Stimulated activated CD4-positive, alpha-beta T cell treated with anti-CD3 and anti-CD28 coated beads, Interleukin-4, amount 100 ng/mL, for 1 hour (primary cell): ENCODE measurements around the gene BICD1.

Source experiments
- DNase-seq: peaks from one replicate; pipeline ENCODE4 v3.0.0-alpha.2; 2020

The BICD1 gene

DNA sequence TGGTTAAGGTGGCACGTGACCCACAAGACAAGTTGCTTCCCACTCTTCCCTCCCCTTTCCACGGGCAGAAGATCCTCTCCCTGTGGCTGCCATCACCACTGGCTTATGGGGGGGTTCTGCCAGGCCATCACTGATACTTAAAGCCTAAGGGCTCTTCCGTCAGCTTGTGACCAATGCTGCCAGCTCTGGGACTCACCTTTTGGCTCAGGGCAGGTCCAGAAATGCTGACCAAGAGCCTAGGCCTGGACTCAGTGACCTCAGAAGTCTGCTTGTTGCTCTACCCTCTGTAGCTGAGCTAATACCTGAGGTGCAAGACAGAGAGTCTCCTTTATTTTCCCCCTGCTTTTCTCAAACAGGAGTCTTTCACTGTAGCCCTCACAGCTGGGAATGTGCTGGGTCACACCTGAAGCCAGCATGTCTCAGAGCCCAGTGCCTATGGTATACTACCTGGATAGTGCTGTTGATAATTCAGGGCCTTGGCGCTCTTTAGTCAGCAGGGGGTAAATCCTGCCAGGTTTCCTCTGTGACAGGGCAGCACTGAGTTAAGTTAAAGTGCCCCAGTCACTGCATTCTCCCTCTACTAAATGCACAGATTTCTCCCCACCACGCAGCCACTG is 312.4 kb downstream of the BICD1 start:
- DNase-seq, result no peak

DNA sequence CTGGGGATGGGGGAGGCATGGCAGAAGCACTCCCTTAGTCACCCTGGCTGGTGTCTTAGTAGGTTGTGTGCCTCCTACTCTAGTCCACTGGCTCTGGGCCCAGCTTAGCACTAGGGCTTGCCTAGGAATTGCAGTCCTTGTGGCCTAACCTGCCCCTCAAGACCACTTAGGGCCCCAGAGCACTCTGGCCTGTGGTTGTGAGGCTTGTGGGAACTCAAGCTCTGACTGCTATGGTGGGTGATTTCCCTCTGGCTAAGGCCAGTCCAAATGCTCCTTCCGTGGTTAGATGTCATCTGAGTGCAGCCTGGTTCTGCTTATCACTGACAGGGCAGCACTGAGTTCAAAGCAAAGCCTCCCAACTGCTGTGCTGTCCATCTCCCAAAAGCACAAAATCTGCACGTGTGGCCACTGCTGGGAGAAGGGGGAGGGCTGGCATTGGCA is 312.9 kb downstream of the BICD1 start:
- no peak for DNase-seq

DNA sequence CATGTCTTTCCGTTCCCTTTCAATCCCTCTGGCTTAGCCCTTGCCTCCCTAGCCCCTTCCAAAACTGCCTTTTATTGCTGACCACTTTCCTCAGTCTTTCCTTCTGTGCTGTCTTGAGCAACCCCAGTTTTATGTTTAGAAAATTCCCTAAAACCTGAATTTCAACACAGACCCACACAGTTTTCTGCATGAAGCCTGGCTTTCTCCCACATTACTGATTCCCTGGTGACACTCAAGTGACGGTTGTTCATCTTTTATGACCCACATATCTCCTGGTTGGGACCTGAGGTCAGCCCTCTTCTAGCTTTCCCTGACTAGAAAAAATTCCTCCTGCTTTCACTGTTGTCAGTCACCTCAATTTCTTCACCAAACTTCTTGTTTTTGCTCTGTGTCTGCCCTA is 313.7 kb downstream of the BICD1 start:
- no peak for DNase-seq

DNA sequence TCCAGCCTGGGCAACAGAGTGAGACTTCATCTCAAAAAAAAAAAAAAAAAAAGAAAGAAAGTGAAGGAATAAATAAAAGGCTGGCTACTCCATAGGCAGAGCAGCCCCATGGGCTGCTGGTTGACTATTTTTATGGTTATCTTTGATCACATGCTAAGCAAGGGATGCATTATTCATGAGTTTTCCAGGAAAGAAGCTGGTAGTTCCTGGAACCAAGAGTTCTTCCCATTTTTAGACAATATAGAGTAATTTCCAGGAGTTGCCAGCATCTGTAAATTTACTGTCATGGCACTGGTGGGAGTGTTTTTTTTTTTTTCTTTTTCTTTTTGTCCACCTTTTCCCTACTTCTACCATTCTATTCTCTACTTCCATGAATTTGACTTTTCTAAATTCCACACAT is 316.9 kb downstream of the BICD1 start:
- no peak for DNase-seq

DNA sequence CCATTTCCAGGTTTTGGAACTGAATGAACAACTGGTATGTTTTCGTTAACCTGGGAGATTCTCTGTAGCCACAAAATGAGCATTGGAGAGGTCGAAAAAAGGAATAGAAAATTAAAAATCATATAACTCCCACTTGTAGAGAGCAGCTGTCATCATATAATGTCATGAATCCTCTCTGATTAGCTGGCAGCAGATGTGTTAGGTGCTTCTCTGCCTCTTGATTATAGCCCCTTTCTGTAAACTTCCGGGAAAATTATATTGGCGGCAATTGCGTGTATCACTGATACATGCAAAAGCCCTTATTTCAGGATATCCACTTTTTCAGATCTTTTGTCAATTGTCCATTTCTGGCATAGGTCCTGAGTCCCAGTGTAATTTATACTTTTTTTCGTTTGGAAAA is 324.4 kb downstream of the BICD1 start:
- no peak for DNase-seq
